HG03432 (cell line): ENCODE results near the gene CIB2.

Experiments
- ATAC-seq: cut with Tn5 transposase; IDR thresholded peaks from one replicate; pipeline ENCODE4 v1.9.1; 2021; ENCODE audit warnings: mild to moderate bottlenecking, moderate library complexity; ENCODE audit not compliant: unreplicated experiment

The CIB2 gene

GRCh38 chr15:78149805-78150751 is 18.8 kb upstream of the CIB2 start:
- ATAC-seq = no peak

- peak; percentile 82 for ATAC-seq
These were observed 18.0 kb upstream of the CIB2 start, which contains the start of gene IDH3A for GRCh38 chr15:78149068-78149804. IDH3A (plus strand) TSS chr15:78149362; CDS start chr15:78149404, 42 bp downstream.

GRCh38 chr15:78148392-78149067 is 17.3 kb upstream of the CIB2 start:
- peak; percentile 2 for ATAC-seq

GRCh38 chr15:78147566-78147965 is 16.3 kb upstream of the CIB2 start:
- no peak for ATAC-seq

- ATAC-seq = no peak
These were observed 15.3 kb upstream of the CIB2 start for GRCh38 chr15:78146425-78147154.

- ATAC-seq = no peak
These were observed 11.1 kb upstream of the CIB2 start for GRCh38 chr15:78142332-78142731.

- no peak for ATAC-seq
These were observed 9.0 kb upstream of the CIB2 start for GRCh38 chr15:78140292-78140691.

- ATAC-seq = no peak
These were observed 8.3 kb upstream of the CIB2 start for GRCh38 chr15:78139578-78139977.

- ATAC-seq = no peak
These were observed 2.6 kb upstream of the CIB2 start for GRCh38 chr15:78133801-78134200.

GRCh38 chr15:78130466-78131294 is 565 bp downstream of the CIB2 start:
- ATAC-seq = peak; percentile 41

- ATAC-seq = no peak
These were observed 1.4 kb downstream of the CIB2 start for GRCh38 chr15:78129751-78130287.

- no peak for ATAC-seq
These were observed 2.0 kb downstream of the CIB2 start for GRCh38 chr15:78129077-78129750.

- no peak for ATAC-seq
These were observed 3.4 kb downstream of the CIB2 start for GRCh38 chr15:78127882-78128281.

GRCh38 chr15:78125267-78125666 is 6.0 kb downstream of the CIB2 start:
- ATAC-seq = no peak

GRCh38 chr15:78120523-78120922 is 10.7 kb downstream of the CIB2 start:
- ATAC-seq = no peak

GRCh38 chr15:78112551-78112950 is 18.7 kb downstream of the CIB2 start:
- no peak for ATAC-seq

- no peak for ATAC-seq
These were observed 19.5 kb downstream of the CIB2 start for GRCh38 chr15:78111788-78112187.

GRCh38 chr15:78110916-78111475 is 20.2 kb downstream of the CIB2 start:
- ATAC-seq = no peak

- ATAC-seq = no peak
These were observed 21.1 kb downstream of the CIB2 start for GRCh38 chr15:78110096-78110495.
